GM12873 (cell line): Measurements from ENCODE around the gene TMCC2.

Source experiments
- TF ChIP-seq, protein P1 (sequence below): IDR thresholded peaks from 2 replicates; pipeline ENCODE4 v1.5.1; 2012; ENCODE audit warnings: low read depth, mild to moderate bottlenecking, moderate library complexity, low read length, control low read depth; ENCODE audit not compliant: insufficient read depth; ENCODE audit errors: missing control alignments

TMCC2 gene

GRCh38 chr1:205229399-205229871, 1.7 kb downstream of the TMCC2 start:
- TF ChIP-seq, protein P1, sequence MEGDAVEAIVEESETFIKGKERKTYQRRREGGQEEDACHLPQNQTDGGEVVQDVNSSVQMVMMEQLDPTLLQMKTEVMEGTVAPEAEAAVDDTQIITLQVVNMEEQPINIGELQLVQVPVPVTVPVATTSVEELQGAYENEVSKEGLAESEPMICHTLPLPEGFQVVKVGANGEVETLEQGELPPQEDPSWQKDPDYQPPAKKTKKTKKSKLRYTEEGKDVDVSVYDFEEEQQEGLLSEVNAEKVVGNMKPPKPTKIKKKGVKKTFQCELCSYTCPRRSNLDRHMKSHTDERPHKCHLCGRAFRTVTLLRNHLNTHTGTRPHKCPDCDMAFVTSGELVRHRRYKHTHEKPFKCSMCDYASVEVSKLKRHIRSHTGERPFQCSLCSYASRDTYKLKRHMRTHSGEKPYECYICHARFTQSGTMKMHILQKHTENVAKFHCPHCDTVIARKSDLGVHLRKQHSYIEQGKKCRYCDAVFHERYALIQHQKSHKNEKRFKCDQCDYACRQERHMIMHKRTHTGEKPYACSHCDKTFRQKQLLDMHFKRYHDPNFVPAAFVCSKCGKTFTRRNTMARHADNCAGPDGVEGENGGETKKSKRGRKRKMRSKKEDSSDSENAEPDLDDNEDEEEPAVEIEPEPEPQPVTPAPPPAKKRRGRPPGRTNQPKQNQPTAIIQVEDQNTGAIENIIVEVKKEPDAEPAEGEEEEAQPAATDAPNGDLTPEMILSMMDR = peak; percentile 30

DNA sequence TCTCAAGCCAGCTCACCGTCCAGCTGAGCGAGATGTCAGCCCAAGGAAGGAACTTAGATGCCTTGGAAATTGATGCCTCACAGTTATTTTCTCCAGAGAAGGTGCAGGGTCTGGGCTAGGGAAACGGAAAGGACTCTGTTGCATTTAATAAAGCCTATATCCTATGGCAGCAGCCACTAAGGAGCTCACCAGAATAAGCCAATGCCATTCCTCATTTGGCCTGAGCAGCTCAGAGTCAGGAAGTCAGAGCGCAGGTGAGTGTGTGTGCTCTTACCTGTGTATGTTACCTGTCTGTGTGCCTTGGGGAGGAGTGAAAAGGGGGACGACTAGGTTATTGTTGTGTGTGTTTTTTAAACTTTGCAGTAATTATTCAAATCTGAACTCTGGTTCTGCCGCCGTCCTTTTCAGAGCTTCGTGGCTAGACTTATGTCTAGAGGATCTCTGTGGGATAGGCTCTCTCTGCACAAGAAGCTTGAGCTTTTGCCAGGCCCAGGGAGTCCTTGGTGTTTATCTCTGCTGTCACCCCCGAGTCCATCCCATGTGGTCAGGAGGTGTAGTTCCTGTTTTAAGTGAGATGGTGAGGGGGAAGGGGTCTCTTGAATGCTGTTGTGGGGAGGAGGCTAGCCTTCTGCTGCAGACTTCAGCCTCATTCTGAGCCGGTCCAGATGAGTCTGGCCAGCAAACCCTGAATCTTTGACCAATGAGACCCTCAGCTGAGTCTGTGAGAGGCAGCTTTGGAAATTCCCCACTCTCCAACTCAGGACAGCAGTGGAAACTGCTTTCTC, 2.4 kb downstream of the TMCC2 start:
- TF ChIP-seq, protein P1 = no peak

GRCh38 chr1:205230982-205231381, 3.2 kb downstream of the TMCC2 start:
- TF ChIP-seq, protein P1 = no peak

DNA sequence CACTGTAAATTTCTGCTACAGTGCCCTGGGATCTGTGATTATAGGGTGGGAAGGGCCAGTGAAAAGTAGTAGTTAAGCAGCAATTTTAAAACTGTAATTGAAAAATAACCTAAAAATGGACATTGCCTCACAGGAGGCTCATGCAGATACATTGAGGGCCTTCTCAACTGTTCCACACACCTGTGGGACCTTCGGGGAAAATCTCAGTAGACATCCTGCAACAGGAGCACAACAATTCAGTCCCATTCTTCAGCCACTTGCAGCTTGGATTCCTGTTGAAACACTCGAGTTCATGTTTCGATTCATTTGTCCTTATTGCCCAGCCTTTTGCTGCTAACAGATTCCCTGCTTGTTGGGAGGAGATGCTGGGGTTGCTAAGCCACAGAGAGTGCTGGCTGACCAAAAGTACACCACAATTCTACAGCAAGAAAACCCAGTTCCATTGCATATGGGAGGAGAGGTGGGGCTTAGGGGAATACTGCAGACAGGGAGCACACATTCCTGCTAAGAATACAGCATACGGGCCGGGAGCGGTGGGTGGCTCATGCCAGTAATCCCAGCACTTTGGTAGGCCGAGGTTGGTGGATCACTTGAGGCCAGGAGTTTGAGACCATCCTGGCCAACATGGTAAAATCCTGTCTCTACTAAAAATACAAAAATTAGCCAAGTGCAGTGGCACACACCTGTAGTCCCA, 4.5 kb downstream of the TMCC2 start:
- TF ChIP-seq, protein P1 = no peak

GRCh38 chr1:205232945-205233397, 5.2 kb downstream of the TMCC2 start:
- TF ChIP-seq, protein P1 = no peak

DNA sequence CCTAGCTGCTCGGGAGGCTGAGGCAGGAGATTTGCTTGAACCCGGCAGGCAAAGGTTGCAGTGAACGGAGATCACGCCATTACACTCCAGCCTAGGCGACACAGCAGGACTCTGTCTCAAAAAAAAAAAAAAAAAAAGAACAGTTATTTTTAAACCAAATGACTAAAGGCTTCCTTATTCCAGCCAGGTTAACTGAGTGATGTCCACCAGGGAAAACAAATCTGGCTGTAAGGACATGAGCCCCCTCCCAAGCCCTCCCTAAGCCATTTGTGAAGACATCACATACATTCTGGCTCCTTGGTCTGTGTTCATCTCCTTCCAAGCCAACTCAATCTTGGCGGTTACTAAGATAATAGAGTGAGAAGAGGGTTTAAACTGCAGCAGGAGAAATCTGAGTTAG, 8.2 kb downstream of the TMCC2 start:
- TF ChIP-seq, protein P1 = no peak

- TF ChIP-seq, protein P1 = no peak
Measured at GRCh38 chr1:205236526-205236925, 8.8 kb downstream of the TMCC2 start.
